Heart left ventricle (tissue), 16 donors: Measurements from ENCODE around the gene C1orf116. TPM values are rescaled to one million over a fixed set of nuclear protein-coding genes. Genes with fewer than 3 reads are reported as not detected.

ENCODE experiments used
- ATAC-seq, 4 donors: fragments of 200-7000 bp; cut with Tn5 transposase; one replicate each; pipeline ENCODE4 v1.9.1; 2020 to 2022; ENCODE audit warnings: moderate library complexity in 4 of 4, mild to moderate bottlenecking in 3 of 4, moderate number of reproducible peaks in 1 of 4
- DNase-seq, 5 donors: peaks; one replicate each; pipeline ENCODE4 v3.0.0-alpha.2; 2020
- H3K27ac ChIP-seq, 12 donors: fragments of 200-600 bp; sonication (generic) in 4 of 12; one replicate each; pipeline versions ENCODE4 v1.5.0 to v1.8.0; 2016 to 2022; ENCODE audit warnings: mild to moderate bottlenecking in 2 of 12
- H3K27me3 ChIP-seq, 9 donors: fragments of 200-600 bp; sonication (generic) in 2 of 9; one replicate each; pipeline versions ENCODE4 v1.5.1 to v1.8.0; 2016 to 2022; ENCODE audit warnings: mild to moderate bottlenecking in 3 of 9
- H3K36me3 ChIP-seq, 9 donors: fragments of 200-600 bp; sonication (generic) in 2 of 9; one replicate each; pipeline versions ENCODE4 v1.5.0 to v1.8.0; 2018 to 2022; ENCODE audit warnings: mild to moderate bottlenecking in 2 of 9
- H3K4me1 ChIP-seq, 12 donors: fragments of 200-600 bp; sonication (generic) in 4 of 12; one replicate each; pipeline versions ENCODE4 v1.5.0 to v1.8.0; 2016 to 2022; ENCODE audit warnings: mild to moderate bottlenecking in 3 of 12
- H3K4me3 ChIP-seq, 12 donors: fragments of 200-600 bp; sonication (generic) in 4 of 12; one replicate each; pipeline versions ENCODE4 v1.5.0 to v1.8.0; 2017 to 2022; ENCODE audit warnings: mild to moderate bottlenecking in 9 of 12, moderate library complexity in 4 of 12
- H3K9me3 ChIP-seq, 12 donors: fragments of 200-600 bp; sonication (generic) in 4 of 12; one replicate each; pipeline versions ENCODE4 v1.5.0 to v1.8.0; 2016 to 2022; ENCODE audit warnings: mild to moderate bottlenecking in 1 of 12
- POLR2A ChIP-seq, 2 donors: fragments of 450-650 bp; IDR thresholded peaks; one replicate each; pipeline ENCODE4 v1.6.1; 2017; ENCODE audit warnings: antibody characterized with exemption in 2 of 2, mild to moderate bottlenecking in 2 of 2, moderate library complexity in 2 of 2
- WGBS, 4 donors: extraction: QIAGEN DNeasy Blood & Tissue Kit in 2 of 4; methylation state at CpG; one replicate each; pipeline versions ENCODE4 v1.1.5 to v1.1.7; 2013 to 2018; 5-methylcytosine and 5-hydroxymethylcytosine counted together
- intact Hi-C, 10 donors: fragments of 100-400 bp; cut with DNase I; formaldehyde crosslinking; loops; one replicate each; pipeline versions ENCODE4 v1.11.1 to v1.14.2; 2022
- polyA plus RNA-seq, 2 donors: library from polyadenylated mRNA; stranded (reverse); fragments of 200-250 nt; gene quantifications; one replicate each; pipeline ENCODE4 v1.2.3, GENCODE V29; 2013
- total RNA-seq, 9 donors: library from RNA; depleted of rRNA in 2 of 9; stranded (reverse); fragments of >200 nt in 2 of 9; fragmentation: NEBNext Ultra II Directional in 3 of 9; extraction: Animal tissue kit (Norgen Biotek cat#: 25700) in 3 of 9; gene quantifications; one replicate each; pipeline versions ENCODE4 v1.1.0 to v1.2.4, GENCODE V29; 2016 to 2023
- TF ChIP-seq, protein P1 (sequence below), 12 donors: fragments of 200-600 bp; sonication (generic) in 4 of 12; IDR thresholded peaks; one replicate each; pipeline versions ENCODE4 v1.5.0 to v1.8.0; 2018 to 2022; ENCODE audit warnings: antibody characterized with exemption in 12 of 12, mild to moderate bottlenecking in 5 of 12
- donor health status: ischemic (EF 13 %, LVEDD 7.1; RV severe dilation, severe dysfunction).
- donor health status: healthy with polysubstance abuse.
- donor health status: DM: no; HTN: yes; CAD: no.
- donor health status: DM: no; HTN: no; CAD: no.
- donor health status: ischemic (EF 25% LVEDD 6.9; RV normal size, moderate dysfunction).
- donor health status: ischemic (EF 25% LVEDD 5.7; RV mildly dilated, moderate dysfunction).
- donor health status: healthy.
- donor health status: DM: yes; HTN: yes; CAD: no.
- donor health status: ischemic (EF 35%, LVEDD 5.7; RV mildly dilated, moderate dysfunction).
- donor health status: nonischemic (EF 11% LVEDD 7.7; RV severe dilation, severe dysfunction).
- donor health status: DM: yes; HTN: yes; CAD: no.
- donor health status: PGD.
- donor health status: ischemic (EF 29% LVEDD 5.4; RV normal size, mild dysfunction).
- donor health status: nonischemic (EF 23%, LVEDD 6.1; RV moderate dilation, normal function).

C1orf116 gene
- total and polyA plus RNA-seq, 11 donors, result 0.08 to 3.3 (median 0.60) TPM

DNA sequence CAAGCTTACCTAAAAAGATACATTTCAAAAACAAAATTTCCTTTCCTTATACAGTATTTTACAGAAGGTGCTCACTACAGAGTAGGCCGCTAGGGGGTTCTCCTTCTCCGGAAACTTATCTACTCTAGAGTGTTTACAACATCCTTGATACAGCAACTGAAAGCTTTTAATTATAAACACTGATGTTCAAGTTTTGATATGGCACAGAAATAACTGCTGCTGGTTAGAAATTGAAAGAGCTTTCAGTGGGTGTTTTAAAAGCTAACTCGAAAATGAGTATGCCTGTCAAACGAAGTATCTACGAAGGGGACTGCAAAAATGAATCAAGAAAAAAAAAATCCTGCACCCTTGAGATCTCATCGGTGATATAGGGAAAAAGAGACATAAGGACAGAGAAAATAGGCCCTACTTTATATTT is 17.4 kb upstream of the C1orf116 start:
- ATAC-seq, result peak in 2 of 4 donors; percentile 45 to 48
- H3K27ac ChIP-seq, result peak overlapping the region; percentile 55 to 97 (median 92)
- H3K36me3 ChIP-seq, result peaks cover 0 to 44% (median 17%) of the 10 kb centered on the region in 9 donors
- no peaks in the 10 kb centered on the region for H3K9me3 ChIP-seq
- peak overlapping the region; percentile 74 to 99 (median 90) for H3K4me3 ChIP-seq
- intact Hi-C loops, result loop anchor here in 5 of 10 donors (1.0 to 10.0 kb wide), 4 partner anchors 27 to 265 kb away; no protein-coding TSS in a partner anchor
- no peaks in the 10 kb centered on the region for H3K27me3 ChIP-seq
- 0 to 1% (median 0%) methylated on average over 6 of the region's 6 CpGs for WGBS, 4 donors
- peaks cover 3 to 81% (median 57%) of the 10 kb centered on the region in 12 donors for H3K4me1 ChIP-seq
- peak in 1 of 5 donors; percentile 56 for DNase-seq
- TF ChIP-seq POLR2A (IDR thresholded peaks at IDR 0.05), result no peak
- TF ChIP-seq, protein P1, sequence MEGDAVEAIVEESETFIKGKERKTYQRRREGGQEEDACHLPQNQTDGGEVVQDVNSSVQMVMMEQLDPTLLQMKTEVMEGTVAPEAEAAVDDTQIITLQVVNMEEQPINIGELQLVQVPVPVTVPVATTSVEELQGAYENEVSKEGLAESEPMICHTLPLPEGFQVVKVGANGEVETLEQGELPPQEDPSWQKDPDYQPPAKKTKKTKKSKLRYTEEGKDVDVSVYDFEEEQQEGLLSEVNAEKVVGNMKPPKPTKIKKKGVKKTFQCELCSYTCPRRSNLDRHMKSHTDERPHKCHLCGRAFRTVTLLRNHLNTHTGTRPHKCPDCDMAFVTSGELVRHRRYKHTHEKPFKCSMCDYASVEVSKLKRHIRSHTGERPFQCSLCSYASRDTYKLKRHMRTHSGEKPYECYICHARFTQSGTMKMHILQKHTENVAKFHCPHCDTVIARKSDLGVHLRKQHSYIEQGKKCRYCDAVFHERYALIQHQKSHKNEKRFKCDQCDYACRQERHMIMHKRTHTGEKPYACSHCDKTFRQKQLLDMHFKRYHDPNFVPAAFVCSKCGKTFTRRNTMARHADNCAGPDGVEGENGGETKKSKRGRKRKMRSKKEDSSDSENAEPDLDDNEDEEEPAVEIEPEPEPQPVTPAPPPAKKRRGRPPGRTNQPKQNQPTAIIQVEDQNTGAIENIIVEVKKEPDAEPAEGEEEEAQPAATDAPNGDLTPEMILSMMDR (IDR thresholded peaks at IDR 0.05), result peak; percentile 59 to 87 (median 74)

DNA sequence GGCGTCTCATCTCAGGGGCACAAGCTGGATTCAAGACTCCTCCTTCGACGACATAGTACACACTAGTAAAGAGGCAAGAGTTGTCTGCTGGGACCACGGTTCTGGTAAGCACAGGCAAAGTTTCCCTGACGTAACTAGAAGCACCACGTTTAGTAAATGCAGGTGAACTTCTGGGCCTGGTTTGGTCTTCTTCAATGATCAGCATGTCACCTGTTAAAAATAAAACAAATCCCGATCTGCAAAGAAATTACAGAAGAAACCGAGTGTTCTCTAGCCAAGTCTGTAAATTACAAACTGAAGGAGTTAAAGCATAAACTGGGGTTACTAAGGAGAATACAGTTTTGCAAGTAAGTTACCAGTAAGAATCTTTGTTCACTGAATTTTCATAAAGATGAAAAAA is 17.0 kb upstream of the C1orf116 start:
- no peaks in the 10 kb centered on the region for H3K27me3 ChIP-seq
- intact Hi-C loops, result no loop called here
- H3K4me1 ChIP-seq, result peaks cover 3 to 81% (median 56%) of the 10 kb centered on the region in 12 donors
- H3K27ac ChIP-seq, result peak overlapping the region in 4 of 12 donors; percentile 18 to 95 (median 93)
- TF ChIP-seq, protein P1 (IDR thresholded peaks at IDR 0.05), result no peak
- no peak for TF ChIP-seq POLR2A (IDR thresholded peaks at IDR 0.05)
- no peak for DNase-seq
- H3K36me3 ChIP-seq, result peaks cover 0 to 48% (median 17%) of the 10 kb centered on the region in 9 donors
- H3K4me3 ChIP-seq, result peak overlapping the region in 9 of 12 donors; percentile 77 to 94 (median 90)
- WGBS, 4 donors, result 45 to 55% (median 49%) methylated on average over 8 of the region's 8 CpGs
- no peaks in the 10 kb centered on the region for H3K9me3 ChIP-seq
- ATAC-seq, result no peak

DNA sequence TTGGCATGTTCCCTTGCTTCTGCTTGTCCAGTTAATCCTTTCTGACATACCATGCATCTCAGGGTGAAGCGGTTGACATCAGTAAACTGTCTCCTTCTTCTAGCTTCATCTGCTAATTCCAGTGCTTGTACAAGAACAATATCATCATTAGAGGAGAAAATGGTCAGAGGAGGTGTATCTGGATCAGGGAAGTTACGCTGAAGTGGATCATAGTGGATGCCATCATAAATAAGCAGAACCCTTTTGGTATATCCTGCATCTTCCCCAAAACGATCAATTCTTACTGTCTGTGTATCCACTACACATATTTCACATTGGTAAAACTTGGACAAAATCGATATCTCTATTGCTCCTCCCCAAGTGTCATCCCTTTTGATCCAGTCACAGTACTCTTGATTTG is 16.5 kb upstream of the C1orf116 start:
- peak overlapping the region in 1 of 12 donors; percentile 92 for H3K27ac ChIP-seq
- peaks cover 3 to 79% (median 55%) of the 10 kb centered on the region in 12 donors for H3K4me1 ChIP-seq
- DNase-seq (no peak), ATAC-seq (no peak)
- intact Hi-C loops, result no loop called here
- H3K9me3 ChIP-seq, result no peaks in the 10 kb centered on the region
- H3K27me3 ChIP-seq, result no peaks in the 10 kb centered on the region
- WGBS, 4 donors, result 84 to 91% (median 88%) methylated on average over 4 of the region's 4 CpGs
- H3K36me3 ChIP-seq, result peaks cover 0 to 53% (median 17%) of the 10 kb centered on the region in 9 donors
- no peak for TF ChIP-seq POLR2A (IDR thresholded peaks at IDR 0.05)
- TF ChIP-seq, protein P1 (IDR thresholded peaks at IDR 0.05), result no peak
- peak overlapping the region in 1 of 12 donors; percentile 77 for H3K4me3 ChIP-seq

DNA sequence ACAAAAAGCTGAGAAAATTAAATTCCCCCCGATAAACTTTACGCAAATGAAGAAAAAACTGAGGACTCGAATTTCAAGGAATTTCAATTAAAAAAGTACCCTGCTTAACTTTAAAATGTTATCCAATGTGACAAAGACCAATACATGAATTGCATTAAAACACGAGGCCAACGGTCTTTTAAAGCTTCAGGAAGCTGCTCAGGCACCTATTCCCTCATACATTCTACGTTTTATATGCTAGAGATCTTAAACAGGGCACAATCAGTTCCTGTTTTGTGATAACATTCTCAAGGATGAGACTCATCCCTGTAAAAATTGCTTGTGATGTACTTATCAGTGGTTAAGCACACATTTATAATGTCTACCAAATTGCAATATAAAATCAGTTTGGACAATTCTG is 15.5 kb upstream of the C1orf116 start:
- intact Hi-C loops, result no loop called here
- Histone ChIP-seq H3K4me3 (no peak overlapping the region), H3K27ac (no peak overlapping the region), H3K27me3 (no peaks in the 10 kb centered on the region), H3K36me3 (peaks cover 0 to 59% (median 17%) of the 10 kb centered on the region in 9 donors), H3K4me1 (peaks cover 3 to 77% (median 54%) of the 10 kb centered on the region in 12 donors), H3K9me3 (no peaks in the 10 kb centered on the region)
- ATAC-seq (no peak), DNase-seq (no peak)
- whole genome bisulfite sequencing, 4 donors, result 72 to 81% (median 77%) methylated on average over 6 of the region's 6 CpGs
- TF ChIP-seq, protein P1 (IDR thresholded peaks at IDR 0.05), result no peak
- no peak for TF ChIP-seq POLR2A (IDR thresholded peaks at IDR 0.05)
